GM21526 (cell line): ENCODE measurements around the gene CCND1.
"Not testable (repeated sequence)": the region's sequence is repeated elsewhere in the genome, so short reads cannot be mapped to it uniquely, and the experiment has no call there.

Experiments used
- ATAC-seq: cut with Tn5 transposase; IDR thresholded peaks from one replicate; pipeline ENCODE4 v1.9.1; 2021; ENCODE audit warnings: moderate library complexity; ENCODE audit not compliant: unreplicated experiment, low FRiP score

Gene CCND1

GRCh38 chr11:69686452-69686851 lies 45.5 kb downstream of the CCND1 start:
- no peak for ATAC-seq

DNA sequence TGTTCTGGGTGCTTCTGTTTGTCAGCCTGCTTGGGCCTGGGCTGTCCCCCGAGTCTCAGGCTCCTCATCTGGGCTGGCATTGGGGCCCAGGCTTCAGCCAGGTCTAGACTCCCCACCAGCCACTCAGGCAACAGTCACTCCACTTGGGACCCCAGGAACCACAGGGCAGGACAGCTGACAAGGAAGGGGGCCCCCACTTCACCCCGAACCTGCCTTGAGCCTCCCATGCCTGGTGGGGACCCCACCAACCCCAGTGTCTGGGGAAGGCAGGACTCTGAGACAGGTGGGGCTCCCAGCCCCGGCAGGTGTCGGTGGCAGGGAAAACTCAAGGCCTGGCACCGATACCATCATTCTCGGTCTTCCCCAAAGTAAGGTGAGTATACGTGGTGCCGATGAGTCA lies 45.9 kb downstream of the CCND1 start:
- no peak for ATAC-seq

DNA sequence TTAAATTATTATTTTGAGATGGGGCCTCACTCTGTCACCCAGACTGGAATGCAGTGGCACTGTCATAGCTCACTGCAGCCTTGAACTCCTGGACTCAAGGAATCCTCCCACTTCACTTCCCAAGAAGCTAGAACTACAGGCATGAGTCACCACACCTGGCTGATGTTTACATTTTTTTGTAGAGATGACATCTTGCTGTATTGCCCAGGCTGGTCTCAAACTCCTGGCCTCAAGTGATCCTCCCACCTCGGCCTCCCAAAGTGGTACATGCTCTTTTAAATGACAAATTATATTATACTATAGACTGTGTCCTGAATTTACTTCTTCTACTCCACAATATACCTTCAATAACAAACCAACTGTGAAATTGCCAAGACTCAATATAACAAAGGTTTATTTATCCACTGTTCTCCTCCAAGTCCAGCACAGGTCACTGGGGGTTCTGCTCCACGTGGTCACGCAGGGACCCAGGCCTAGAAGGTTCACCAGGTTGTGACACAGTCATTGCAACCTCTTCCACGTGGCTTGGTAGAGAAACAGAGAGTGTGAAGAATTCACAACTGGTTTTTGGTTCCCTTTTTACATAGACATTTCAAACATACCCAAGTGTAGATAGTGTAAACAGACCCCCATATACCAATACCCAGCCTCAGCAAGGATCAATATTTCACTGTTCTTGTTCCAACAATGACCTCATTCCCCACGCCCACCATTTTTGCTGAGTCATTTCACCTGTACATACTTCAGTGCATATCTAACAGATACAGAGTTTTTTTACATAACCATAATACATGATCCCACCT lies 47.2 kb downstream of the CCND1 start:
- not testable (repeated sequence) for ATAC-seq

DNA sequence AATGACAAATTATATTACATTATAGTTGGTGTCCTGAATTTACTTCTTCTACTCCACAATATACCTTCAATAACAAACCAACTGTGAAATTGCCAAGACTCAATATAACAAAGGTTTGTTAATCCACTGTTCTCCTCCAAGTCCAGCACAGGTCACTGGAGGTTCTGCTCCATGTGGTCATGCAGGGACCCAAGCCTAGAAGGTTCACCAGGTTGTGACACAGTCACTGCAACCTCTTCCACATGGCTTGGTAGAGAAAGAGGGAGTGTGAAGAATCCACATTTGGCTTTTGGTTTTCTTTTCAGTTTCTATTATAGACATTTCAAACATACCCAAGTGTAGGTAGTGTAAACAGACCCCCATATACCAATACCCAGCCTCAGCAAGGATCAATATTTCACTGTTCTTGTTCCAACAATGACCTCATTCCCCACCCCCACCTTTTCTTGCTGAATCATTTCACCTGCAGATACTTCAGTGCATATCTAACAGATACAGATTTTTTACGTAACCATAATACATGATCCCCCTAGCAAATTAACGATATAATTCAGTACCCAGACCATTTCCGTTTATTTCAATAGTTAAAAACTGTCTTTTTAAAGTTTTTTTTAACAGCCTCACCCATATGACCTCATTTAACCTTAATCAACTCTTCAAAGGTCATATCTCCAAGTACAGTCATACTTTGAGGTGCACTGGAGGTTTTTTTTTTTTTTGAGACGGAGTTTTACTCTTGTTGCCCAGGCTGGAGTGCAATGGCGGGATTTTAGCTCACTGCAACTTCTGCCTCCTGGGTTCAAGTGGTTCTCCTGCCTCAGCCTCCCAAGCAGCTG lies 48.7 kb downstream of the CCND1 start:
- no peak for ATAC-seq

DNA sequence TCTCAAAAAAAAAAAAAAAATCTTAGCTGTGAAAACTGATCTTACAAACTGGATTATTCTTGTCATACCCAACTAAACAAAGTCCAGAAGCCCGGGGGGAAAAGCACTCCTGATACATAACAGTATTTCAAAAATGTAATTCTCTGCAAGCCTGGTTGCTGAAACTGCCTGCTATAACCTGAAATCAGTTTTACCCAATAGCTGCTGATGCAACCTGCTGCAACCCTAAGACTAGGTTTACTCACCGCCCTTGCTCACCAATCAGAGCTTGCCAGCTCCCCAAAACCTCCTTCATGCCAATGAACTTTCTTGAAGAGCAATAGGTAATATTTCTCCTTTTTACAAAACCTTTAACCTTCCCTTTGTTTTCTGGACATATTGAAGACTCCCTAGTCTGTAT lies 50.5 kb downstream of the CCND1 start:
- ATAC-seq: no peak

GRCh38 chr11:69692422-69692821 lies 51.5 kb downstream of the CCND1 start:
- no peak for ATAC-seq

DNA sequence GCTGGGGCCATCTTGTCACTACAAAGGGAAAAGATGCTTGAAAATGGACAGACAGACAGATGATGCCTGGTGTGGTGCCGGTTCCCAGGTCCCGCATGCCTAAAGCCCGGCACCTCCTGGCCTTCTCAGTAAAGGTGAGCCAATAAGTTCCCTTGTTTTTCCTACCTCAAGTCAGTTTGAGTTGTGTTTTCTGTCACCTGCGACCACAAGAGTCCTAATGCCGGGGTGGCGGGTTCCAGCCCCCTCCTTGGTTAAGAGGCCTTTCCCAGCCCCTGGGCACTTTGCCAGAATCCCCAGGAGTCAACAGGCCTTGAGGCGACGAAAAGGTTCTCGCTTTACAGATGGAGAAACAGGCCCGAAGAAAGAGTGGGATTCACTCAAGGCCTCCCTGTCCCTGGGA lies 53.8 kb downstream of the CCND1 start:
- ATAC-seq: no peak

DNA sequence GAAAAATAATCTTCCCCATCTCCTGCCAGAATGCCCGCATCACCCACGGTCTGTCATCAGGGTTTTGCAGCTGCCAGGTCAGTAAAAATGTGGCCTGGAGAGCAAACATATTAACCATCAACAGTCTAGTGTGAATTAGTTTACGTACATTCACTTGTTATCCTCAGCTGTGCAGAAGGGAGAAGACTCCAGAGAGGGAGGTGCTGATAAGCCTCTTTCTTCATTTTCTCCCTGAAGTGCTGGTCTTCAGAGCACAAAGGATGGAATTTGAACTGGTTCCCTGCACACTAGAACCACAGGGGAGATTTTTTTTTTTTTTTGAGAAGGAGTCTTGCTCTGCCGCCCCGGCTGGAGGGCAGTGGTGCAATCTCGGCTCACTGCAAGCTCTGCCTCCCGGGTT lies 54.6 kb downstream of the CCND1 start:
- ATAC-seq: no peak

DNA sequence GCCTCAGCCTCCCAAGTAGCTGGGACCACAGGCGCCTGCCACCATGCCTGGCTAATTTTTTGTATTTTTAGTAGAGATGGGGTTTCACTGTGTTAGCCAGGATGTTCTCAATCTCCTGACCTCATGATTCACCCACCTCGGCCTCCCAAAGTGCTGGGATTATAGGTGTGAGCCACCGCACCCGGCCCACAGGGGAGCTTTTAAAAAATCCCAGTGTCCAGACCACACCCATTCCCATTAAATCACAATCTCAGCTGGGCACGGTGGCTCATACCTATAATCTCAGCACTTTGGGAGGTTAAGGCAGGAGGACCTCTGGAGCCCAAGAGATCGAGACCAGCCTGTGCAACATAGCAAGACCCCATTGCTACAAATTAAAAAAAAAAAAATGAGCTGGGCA lies 55.0 kb downstream of the CCND1 start:
- ATAC-seq: not testable (repeated sequence)

DNA sequence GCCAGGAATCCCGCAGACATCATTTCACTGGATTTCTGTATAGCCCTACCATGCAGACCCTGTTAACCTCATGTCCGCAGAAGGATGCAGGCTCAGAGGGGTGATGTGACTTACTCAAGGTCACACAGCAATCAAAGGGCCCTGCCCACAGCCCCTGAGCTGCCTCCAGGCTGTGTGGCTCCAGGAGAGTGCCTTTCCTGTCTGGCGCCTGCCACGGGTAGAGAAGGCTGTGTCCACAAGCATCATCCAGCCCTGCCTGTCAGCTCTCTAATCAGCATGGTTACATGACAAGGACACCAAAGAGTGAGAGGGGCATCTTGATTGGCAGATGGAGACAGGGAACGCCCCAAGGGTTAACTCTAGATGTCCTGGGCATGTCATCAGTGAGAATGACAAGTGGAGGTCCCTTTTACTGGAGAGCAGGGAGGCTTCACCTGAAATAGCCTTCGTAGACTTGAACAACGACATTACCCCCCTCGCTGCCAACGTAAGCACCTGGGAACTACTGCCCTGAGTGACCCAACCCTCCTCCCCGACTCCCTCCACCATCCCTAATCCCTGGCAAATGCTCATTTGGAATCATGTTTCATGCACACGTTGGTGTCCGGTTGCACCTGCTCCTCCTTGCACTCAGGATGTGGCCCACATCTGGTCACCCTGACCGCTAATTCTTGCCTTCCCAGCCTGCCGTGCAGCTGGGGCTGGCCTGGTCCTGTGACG lies 56.0 kb downstream of the CCND1 start:
- no peak for ATAC-seq

GRCh38 chr11:69697469-69697843 lies 56.5 kb downstream of the CCND1 start:
- ATAC-seq: no peak

GRCh38 chr11:69697861-69698260 lies 56.9 kb downstream of the CCND1 start:
- ATAC-seq: no peak

DNA sequence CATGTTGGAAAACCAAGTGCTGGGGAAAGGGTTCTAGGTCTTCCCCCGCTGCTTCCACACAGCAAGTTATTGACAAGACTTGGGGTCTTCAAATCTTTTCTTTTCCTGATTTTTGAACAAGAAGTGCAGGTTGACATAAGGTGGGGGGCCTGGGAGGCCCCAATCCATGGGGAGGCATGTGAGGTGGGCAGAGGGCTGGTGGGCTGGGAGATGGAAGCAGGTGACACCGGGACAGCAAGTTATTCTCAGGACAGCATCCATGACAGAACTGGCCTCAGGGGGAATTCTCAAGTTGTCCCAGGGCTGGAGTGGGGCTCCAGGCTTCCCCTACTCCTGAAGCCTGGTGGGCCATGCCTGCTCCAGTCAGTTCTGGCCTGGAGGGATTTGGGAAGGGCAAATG lies 57.4 kb downstream of the CCND1 start:
- ATAC-seq: no peak

DNA sequence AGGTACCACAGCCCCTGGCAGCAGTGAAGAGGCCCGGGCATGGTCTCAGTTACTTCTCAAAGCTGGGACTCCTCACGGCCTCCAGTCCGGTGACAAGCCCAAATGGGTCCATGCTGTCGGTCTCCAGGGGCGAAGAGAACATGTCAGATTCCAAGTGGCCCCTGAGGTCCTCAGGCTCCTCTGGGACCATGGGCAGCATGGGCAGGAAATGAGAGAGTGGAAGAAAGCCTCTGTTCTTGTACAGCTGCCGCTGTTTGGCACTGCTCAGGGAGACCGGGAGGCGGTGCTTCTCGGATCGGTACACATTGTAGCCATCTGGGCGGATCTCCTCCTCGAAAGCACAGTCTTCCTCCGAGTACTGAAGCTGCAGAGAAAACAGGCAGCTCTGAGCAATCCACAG lies 58.3 kb downstream of the CCND1 start:
- ATAC-seq: no peak

- no peak for ATAC-seq
Observed at GRCh38 chr11:69700278-69701140, 59.6 kb downstream of the CCND1 start.

DNA sequence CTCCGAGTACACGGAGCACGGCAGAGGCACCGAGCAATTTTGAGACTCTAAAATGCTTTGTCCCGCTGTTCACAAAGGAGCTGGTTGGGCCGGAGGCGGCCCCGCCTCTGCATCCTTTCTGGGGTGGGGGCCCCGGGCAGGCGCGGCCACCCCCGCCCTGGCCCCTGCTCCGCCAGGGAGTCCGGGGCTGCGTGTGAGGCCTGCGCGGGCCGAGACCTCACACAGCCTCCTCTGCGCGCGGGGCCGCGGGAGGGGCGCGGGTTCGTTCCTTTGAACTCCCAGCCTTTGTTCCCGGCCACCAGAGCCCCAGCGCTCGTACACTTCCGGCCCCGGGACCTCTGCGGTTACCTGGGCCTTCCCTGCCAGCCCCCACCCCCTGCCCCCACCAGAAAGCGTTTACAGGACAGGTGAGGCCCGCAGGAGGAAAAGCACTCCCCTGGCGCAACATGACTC lies 61.3 kb downstream of the CCND1 start:
- no peak for ATAC-seq

GRCh38 chr11:69702769-69703452 lies 62.0 kb downstream of the CCND1 start:
- ATAC-seq: no peak

DNA sequence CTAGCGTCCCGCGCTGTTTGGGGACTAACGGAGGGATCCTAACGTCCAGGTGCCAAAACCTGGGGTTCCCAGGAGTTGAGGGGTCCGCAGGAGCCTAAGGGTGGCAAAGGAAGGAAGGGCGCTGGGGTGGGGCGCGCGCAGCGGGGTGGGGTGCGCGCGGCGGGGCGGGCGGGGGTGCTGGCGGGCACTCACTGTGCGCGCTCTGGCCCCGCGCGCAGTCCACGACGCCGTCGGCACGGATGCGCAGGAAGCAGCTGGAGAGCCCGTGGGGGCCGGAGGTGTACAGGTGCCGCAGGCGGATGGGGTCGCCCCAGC lies 62.5 kb downstream of the CCND1 start:
- no peak for ATAC-seq
